Neural cell (in vitro differentiated cells): ENCODE data around the gene SREBF1. TPM values are rescaled to one million over a fixed set of nuclear protein-coding genes. Genes with fewer than 3 reads are reported as not detected.

Experiments used
- H2AFZ ChIP-seq: fragments of 200-600, 300-800 bp; sonication (generic), shearing (Covaris generic); 2 replicates; pipeline ENCODE4 v1.6.0; 2014; ENCODE audit warnings: low read depth, mild to moderate bottlenecking, antibody characterized with exemption, low read length, moderate library complexity
- H3F3A ChIP-seq: fragments of 200-600 bp; shearing (Covaris generic); 2 replicates; pipeline ENCODE4 v1.6.1; 2016; ENCODE audit warnings: mild to moderate bottlenecking, moderate library complexity, mixed read lengths, antibody characterized with exemption, low read length; ENCODE audit not compliant: insufficient read depth, poor library complexity, severe bottlenecking
- H3K27ac ChIP-seq: fragments of 200-600, 300-800 bp; sonication (generic), shearing (Covaris generic); 2 replicates; pipeline ENCODE4 v1.5.1; 2014; ENCODE audit warnings: mild to moderate bottlenecking, low read length, moderate library complexity
- H3K27me3 ChIP-seq: fragments of 300-800, 200-600 bp; sonication (generic), shearing (Covaris generic); 2 replicates; pipeline ENCODE4 v1.6.0; 2014; ENCODE audit warnings: mild to moderate bottlenecking, low read depth, low read length, moderate library complexity; ENCODE audit not compliant: insufficient read depth
- H3K36me3 ChIP-seq: fragments of 300-800, 200-600 bp; sonication (generic), shearing (Covaris generic); 2 replicates; pipeline ENCODE4 v1.5.1; 2014; ENCODE audit warnings: mild to moderate bottlenecking, antibody characterized with exemption, low read length, moderate library complexity; ENCODE audit not compliant: insufficient read depth
- H3K4me2 ChIP-seq: fragments of 300-800, 200-600 bp; sonication (generic), shearing (Covaris generic); 2 replicates; pipeline ENCODE4 v1.6.0; 2014; ENCODE audit warnings: mild to moderate bottlenecking, low read length
- H3K4me3 ChIP-seq: fragments of 300-800, 200-600 bp; sonication (generic), shearing (Covaris generic); 2 replicates; pipeline ENCODE4 v1.5.1; 2014; ENCODE audit warnings: mild to moderate bottlenecking, low read length, moderate library complexity
- H3K79me2 ChIP-seq: fragments of 200-600 bp; shearing (Covaris generic); replicated peaks from 2 replicates; pipeline ENCODE4 v1.6.0; 2014; ENCODE audit warnings: mild to moderate bottlenecking, low read length, moderate library complexity; ENCODE audit not compliant: insufficient read depth
- H3K9ac ChIP-seq: fragments of 300-800, 200-600 bp; sonication (generic), shearing (Covaris generic); 2 replicates; pipeline ENCODE4 v1.6.1; 2016; ENCODE audit warnings: mild to moderate bottlenecking, low read length, mixed read lengths
- H3K9me2 ChIP-seq: fragments of 200-600 bp; shearing (Covaris generic); 2 replicates; pipeline ENCODE4 v1.6.1; 2016; ENCODE audit warnings: mild to moderate bottlenecking, low read length, mixed read lengths; ENCODE audit not compliant: insufficient read depth
- H3K9me3 ChIP-seq: fragments of 200-600, 300-800 bp; sonication (generic), shearing (Covaris generic); 2 replicates; pipeline ENCODE4 v1.6.1; 2016; ENCODE audit warnings: mild to moderate bottlenecking, mixed run types, low read length, moderate library complexity, mixed read lengths
- H4K20me1 ChIP-seq: fragments of 200-600 bp; shearing (Covaris generic); 2 replicates; pipeline ENCODE4 v1.6.1; 2016; ENCODE audit warnings: mild to moderate bottlenecking, mixed run types; ENCODE audit not compliant: insufficient read depth
- CTCF ChIP-seq: fragments of 450-650 bp; IDR thresholded peaks from 2 replicates; pipeline ENCODE4 v1.5.1; 2014; ENCODE audit warnings: antibody characterized with exemption, mild to moderate bottlenecking, moderate library complexity; ENCODE audit not compliant: poor library complexity, severe bottlenecking
- EZH2 ChIP-seq: fragments of 200-600, 300-800 bp; shearing (Covaris generic), sonication (generic); IDR thresholded peaks from 2 replicates; pipeline ENCODE4 v1.6.1; 2014; ENCODE audit warnings: antibody characterized with exemption, low read length, borderline replicate concordance, mild to moderate bottlenecking; ENCODE audit not compliant: insufficient read depth, poor library complexity, severe bottlenecking
- RAD21 ChIP-seq: fragments of 450-650 bp; conservative IDR thresholded peaks from 2 replicates; pipeline ENCODE4 v1.6.1; 2014; ENCODE audit warnings: antibody characterized with exemption, mild to moderate bottlenecking, moderate library complexity
- SMC3 ChIP-seq: fragments of 450-650 bp; conservative IDR thresholded peaks from 2 replicates; pipeline ENCODE4 v1.6.1; 2014; ENCODE audit warnings: antibody characterized with exemption, mild to moderate bottlenecking, moderate library complexity; ENCODE audit not compliant: poor library complexity
- TAF1 ChIP-seq: IDR thresholded peaks from 2 replicates; pipeline ENCODE4 v1.6.1; 2012; ENCODE audit warnings: low read depth
- polyA plus RNA-seq: library from polyadenylated mRNA; depleted of rRNA; stranded (reverse); fragments of >200 nt; gene quantifications from 2 replicates; pipeline ENCODE4 v1.2.3, GENCODE V29; 2014

The SREBF1 gene
- polyA plus RNA-seq, 1 donor from 2014 or later, result 22.5 TPM

GRCh38 chr17:17770632-17771044 lies 66.1 kb downstream of the SREBF1 start:
- peak overlapping the region; percentile 56 for H3K9ac ChIP-seq
- no peak overlapping the region for H2AFZ ChIP-seq
- no peaks in the 10 kb centered on the region for H3K9me2 ChIP-seq
- H3K36me3 ChIP-seq, result peaks cover 2% of the 10 kb centered on the region
- peaks cover 20% of the 10 kb centered on the region for H4K20me1 ChIP-seq
- H3K9me3 ChIP-seq, result no peaks in the 10 kb centered on the region
- peak overlapping the region; percentile 28 for H3K4me3 ChIP-seq
- TF ChIP-seq CTCF (no peak), TAF1 (no peak)
- peak overlapping the region; percentile 73 for H3K27ac ChIP-seq
- H3K79me2 ChIP-seq, result peaks cover 77% of the 10 kb centered on the region
- H3K4me2 ChIP-seq, result no peak overlapping the region
- H3K27me3 ChIP-seq, result no peaks in the 10 kb centered on the region
- no peaks in the 10 kb centered on the region for H3F3A ChIP-seq

GRCh38 chr17:17769869-17770631 lies 66.7 kb downstream of the SREBF1 start:
- peak overlapping the region; percentile 56 for H3K9ac ChIP-seq
- H3K4me2 ChIP-seq, result no peak overlapping the region
- H2AFZ ChIP-seq, result no peak overlapping the region
- peak overlapping the region; percentile 73 for H3K27ac ChIP-seq
- H3K9me2 ChIP-seq, result no peaks in the 10 kb centered on the region
- peaks cover 79% of the 10 kb centered on the region for H3K79me2 ChIP-seq
- TF ChIP-seq TAF1, result no peak
- TF ChIP-seq CTCF, result peak; percentile 28
- no peaks in the 10 kb centered on the region for H3K9me3 ChIP-seq
- no peaks in the 10 kb centered on the region for H3F3A ChIP-seq
- H3K27me3 ChIP-seq, result no peaks in the 10 kb centered on the region
- H3K4me3 ChIP-seq, result peak overlapping the region; percentile 28
- H3K36me3 ChIP-seq, result peaks cover 8% of the 10 kb centered on the region
- H4K20me1 ChIP-seq, result peaks cover 20% of the 10 kb centered on the region

- Histone ChIP-seq H3K36me3 (peaks cover 9% of the 10 kb centered on the region), H3K4me3 (no peak overlapping the region), H3K9me2 (no peaks in the 10 kb centered on the region), H3K27me3 (no peaks in the 10 kb centered on the region), H3K79me2 (peaks cover 72% of the 10 kb centered on the region), H4K20me1 (peaks cover 14% of the 10 kb centered on the region), H3F3A (no peaks in the 10 kb centered on the region), H3K4me2 (no peak overlapping the region), H2AFZ (no peak overlapping the region), H3K27ac (peak overlapping the region; percentile 73), H3K9ac (no peak overlapping the region), H3K9me3 (no peaks in the 10 kb centered on the region)
- no peak for TF ChIP-seq SMC3
- no peak for TF ChIP-seq EZH2
- no peak for TF ChIP-seq RAD21
These were observed 68.2 kb downstream of the SREBF1 start for GRCh38 chr17:17768424-17769088.
